Measurements from ENCODE around the gene ELOB.

The ELOB gene

GRCh38 chr16:2817340-2818271 lies 40.5 kb upstream of the ELOB start:
- no peak for TF ChIP-seq CTCF (IDR thresholded peaks at IDR 0.05; ENCODE audit: insufficient read depth, low read depth, low read length, missing control alignments)
- peak; percentile 49 for DNase-seq (ENCODE audit: low read depth)
- peak overlapping the region; percentile 64 for H3K4me3 ChIP-seq (ENCODE audit: low read depth, low read length)

- peak within 1 kb of the TSS; percentile 64 for H3K4me3 ChIP-seq (ENCODE audit: low read depth, low read length)
- DNase-seq (ENCODE audit: low read depth) = peak; percentile 62
- peak; percentile 47 for TF ChIP-seq CTCF (IDR thresholded peaks at IDR 0.05; ENCODE audit: insufficient read depth, low read depth, low read length, missing control alignments)
Observed at GRCh38 chr16:2816751-2817339, 39.8 kb upstream of the ELOB start, which contains the start of gene PRSS21. Gene PRSS21 (plus strand): TSS chr16:2817237. CDS start chr16:2817269, 32 bp downstream.

GRCh38 chr16:2815299-2815771 lies 38.3 kb upstream of the ELOB start:
- DNase-seq (ENCODE audit: low read depth) = no peak
- TF ChIP-seq CTCF (IDR thresholded peaks at IDR 0.05; ENCODE audit: insufficient read depth, low read depth, low read length, missing control alignments) = no peak
- no peak overlapping the region for H3K4me3 ChIP-seq (ENCODE audit: low read depth, low read length)

- H3K4me3 ChIP-seq (ENCODE audit: low read depth, low read length) = no peak overlapping the region
- no peak for TF ChIP-seq CTCF (IDR thresholded peaks at IDR 0.05; ENCODE audit: insufficient read depth, low read depth, low read length, missing control alignments)
- DNase-seq (ENCODE audit: low read depth) = no peak
Observed at GRCh38 chr16:2814551-2815298, 37.6 kb upstream of the ELOB start.

- TF ChIP-seq CTCF (IDR thresholded peaks at IDR 0.05; ENCODE audit: insufficient read depth, low read depth, low read length, missing control alignments) = no peak
- no peak overlapping the region for H3K4me3 ChIP-seq (ENCODE audit: low read depth, low read length)
- DNase-seq (ENCODE audit: low read depth) = no peak
Observed at GRCh38 chr16:2813771-2814221, 36.7 kb upstream of the ELOB start.

GRCh38 chr16:2811703-2812471 lies 34.8 kb upstream of the ELOB start:
- no peak overlapping the region for H3K4me3 ChIP-seq (ENCODE audit: low read depth, low read length)
- TF ChIP-seq CTCF (IDR thresholded peaks at IDR 0.05; ENCODE audit: insufficient read depth, low read depth, low read length, missing control alignments) = no peak
- no peak for DNase-seq (ENCODE audit: low read depth)
